Breast epithelium (tissue), 3 donors: ENCODE data around the gene SORBS2.

ENCODE experiments used
- CTCF ChIP-seq, 3 donors: fragments of 450-650 bp; IDR thresholded peaks; one replicate each; pipeline ENCODE4 v1.5.1; 2016 to 2017; ENCODE audit warnings: antibody characterized with exemption in 3 of 3, mild to moderate bottlenecking in 3 of 3, moderate library complexity in 3 of 3
- POLR2A ChIP-seq: fragments of 450-650 bp; IDR thresholded peaks from one replicate; pipeline ENCODE4 v1.6.1; 2016; ENCODE audit warnings: antibody characterized with exemption, mild to moderate bottlenecking, moderate library complexity
- POLR2AphosphoS5 ChIP-seq, 3 donors: sonication (generic); formaldehyde crosslinking; IDR thresholded peaks; one replicate each; pipeline ENCODE4 v1.6.1; 2017; ENCODE audit warnings: antibody characterized with exemption in 3 of 3

- TF ChIP-seq POLR2A: no peak
- TF ChIP-seq CTCF (IDR thresholded peaks at IDR 0.05): no peak
- TF ChIP-seq POLR2AphosphoS5 (IDR thresholded peaks at IDR 0.05): no peak
Observed at GRCh38 chr4:185811509-185812364, at the start of gene SORBS2.
